Psoas muscle (tissue), 8 donors: ENCODE data around the gene CELF4. TPM values are rescaled to one million over a fixed set of nuclear protein-coding genes. Genes with fewer than 3 reads are reported as not detected.

Source experiments
- ATAC-seq, 4 donors: fragments of 200-7000 bp; cut with Tn5 transposase; one replicate each; pipeline ENCODE4 v1.9.1; 2020; ENCODE audit warnings: moderate library complexity in 3 of 4, mild to moderate bottlenecking in 2 of 4
- DNase-seq, 2 donors: peaks; one replicate each; pipeline ENCODE4 v3.0.0-alpha.2; 2020
- H3K27ac ChIP-seq: fragments of 200-600 bp; one replicate; pipeline ENCODE4 v1.8.0; 2022
- H3K27me3 ChIP-seq, 3 donors: fragments of 200-600 bp in 1 of 3; one replicate each; pipeline versions ENCODE4 v1.6.1 to v1.8.0; 2013 to 2022; ENCODE audit warnings: low read length in 2 of 3, mild to moderate bottlenecking in 2 of 3, moderate library complexity in 1 of 3; ENCODE audit not compliant: insufficient read depth in 3 of 3
- H3K36me3 ChIP-seq, 2 donors: fragments of 200-600 bp in 1 of 2; one replicate each; pipeline versions ENCODE4 v1.6.1 to v1.8.0; 2013 to 2022; ENCODE audit warnings: low read depth in 1 of 2, mild to moderate bottlenecking in 1 of 2, moderate library complexity in 1 of 2; ENCODE audit not compliant: insufficient read depth in 1 of 2
- H3K4me1 ChIP-seq: fragments of 200-600 bp; one replicate; pipeline ENCODE4 v1.8.0; 2022
- H3K4me3 ChIP-seq: fragments of 200-600 bp; one replicate; pipeline ENCODE4 v1.8.0; 2022; ENCODE audit warnings: mild to moderate bottlenecking
- H3K9me3 ChIP-seq: fragments of 200-600 bp; one replicate; pipeline ENCODE4 v1.8.0; 2022
- CTCF ChIP-seq: fragments of 200-600 bp; IDR thresholded peaks from one replicate; pipeline ENCODE4 v1.8.0; 2022; ENCODE audit warnings: antibody characterized with exemption
- WGBS, 3 donors: extraction: QIAGEN DNeasy Blood & Tissue Kit; methylation state at CpG; one replicate each; pipeline versions ENCODE4 v1.1.6 to v1.1.7; 2013; 5-methylcytosine and 5-hydroxymethylcytosine counted together
- intact Hi-C, 2 donors: fragments of 100-400 bp; cut with DNase I; formaldehyde crosslinking; loops; one replicate each; pipeline versions ENCODE4 v1.11.0 to v1.14.2; 2022
- polyA plus RNA-seq, 3 donors: library from polyadenylated mRNA; stranded (reverse); fragments of 200-250 nt; gene quantifications; one replicate each; pipeline ENCODE4 v1.2.3, GENCODE V29; 2013
- total RNA-seq, 4 donors: library from RNA; stranded (reverse); fragmentation: NEBNext Ultra II Directional in 2 of 4; extraction: Animal tissue kit (Norgen Biotek cat#: 25700) in 2 of 4; gene quantifications; one replicate each; pipeline versions ENCODE4 v1.2.1 to v1.2.4, GENCODE V29; 2021 to 2023
- donor health status: healthy with polysubstance abuse.
- donor health status: DM: no; HTN: no; CAD: no; lungs with moderate emphysema.
- donor health status: Bipolar disorder and iron deficiency.
- donor health status: healthy.
- donor health status: DM: yes; HTN: yes; CAD: no.
- donor health status: DM: no; HTN: no; CAD: no.
- donor health status: DM: no; HTN: no; CAD: no.
- donor health status: DM: yes; HTN: yes; CAD: no.

CELF4 gene
- total and polyA plus RNA-seq, 7 donors = 0.17 to 0.28 (median 0.17) TPM; not detected in 3

GRCh38 chr18:37392648-37393047 lies 172.9 kb downstream of the CELF4 start:
- ATAC-seq (no peak), DNase-seq (no peak)
- Histone ChIP-seq H3K27ac (no peak overlapping the region), H3K4me1 (no peaks in the 10 kb centered on the region), H3K36me3 (no peaks in the 10 kb centered on the region), H3K9me3 (no peaks in the 10 kb centered on the region), H3K27me3 (peaks cover 0 to 28% (median 7%) of the 10 kb centered on the region in 3 donors), H3K4me3 (no peak overlapping the region)
- WGBS, 3 donors = 89 to 94% (median 93%) methylated on average over 3 of the region's 3 CpGs
- intact Hi-C loops = no loop called here
- TF ChIP-seq CTCF = no peak

GRCh38 chr18:37391698-37392548 lies 173.7 kb downstream of the CELF4 start:
- no peak overlapping the region for H3K27ac ChIP-seq
- no peak for TF ChIP-seq CTCF
- H3K27me3 ChIP-seq = peaks cover 0 to 28% (median 7%) of the 10 kb centered on the region in 3 donors
- no peaks in the 10 kb centered on the region for H3K36me3 ChIP-seq
- intact Hi-C loops = no loop called here
- H3K4me3 ChIP-seq = no peak overlapping the region
- DNase-seq (no peak), ATAC-seq (no peak)
- no peaks in the 10 kb centered on the region for H3K4me1 ChIP-seq
- no peaks in the 10 kb centered on the region for H3K9me3 ChIP-seq
- WGBS, 3 donors = 86 to 88% (median 86%) methylated on average over 16 of the region's 16 CpGs

GRCh38 chr18:37391156-37391555 lies 174.4 kb downstream of the CELF4 start:
- no peak for TF ChIP-seq CTCF

GRCh38 chr18:37390687-37391086 lies 174.9 kb downstream of the CELF4 start:
- H3K36me3 ChIP-seq = no peaks in the 10 kb centered on the region
- no peak for TF ChIP-seq CTCF
- ATAC-seq (no peak), DNase-seq (no peak)
- H3K27me3 ChIP-seq = peaks cover 0 to 28% (median 7%) of the 10 kb centered on the region in 3 donors
- H3K4me1 ChIP-seq = no peaks in the 10 kb centered on the region
- H3K9me3 ChIP-seq = no peaks in the 10 kb centered on the region
- intact Hi-C loops = no loop called here
- H3K27ac ChIP-seq = no peak overlapping the region
- 81 to 86% (median 83%) methylated on average over 10 to 11 of the region's 11 CpGs for WGBS, 3 donors
- no peak overlapping the region for H3K4me3 ChIP-seq

More at GRCh38 chr18:37391156-37391555, 174.4 kb downstream of the CELF4 start:
- Histone ChIP-seq H3K36me3 (no peaks in the 10 kb centered on the region), H3K4me3 (no peak overlapping the region), H3K4me1 (no peaks in the 10 kb centered on the region), H3K27me3 (peaks cover 0 to 28% (median 7%) of the 10 kb centered on the region in 3 donors), H3K27ac (no peak overlapping the region), H3K9me3 (no peaks in the 10 kb centered on the region)
- no peak for DNase-seq
- 78 to 79% (median 78%) methylated on average over 4 of the region's 4 CpGs for WGBS, 3 donors
- intact Hi-C loops = no loop called here
- no peak for ATAC-seq
